ENCODE data around the gene FYN.

DNA sequence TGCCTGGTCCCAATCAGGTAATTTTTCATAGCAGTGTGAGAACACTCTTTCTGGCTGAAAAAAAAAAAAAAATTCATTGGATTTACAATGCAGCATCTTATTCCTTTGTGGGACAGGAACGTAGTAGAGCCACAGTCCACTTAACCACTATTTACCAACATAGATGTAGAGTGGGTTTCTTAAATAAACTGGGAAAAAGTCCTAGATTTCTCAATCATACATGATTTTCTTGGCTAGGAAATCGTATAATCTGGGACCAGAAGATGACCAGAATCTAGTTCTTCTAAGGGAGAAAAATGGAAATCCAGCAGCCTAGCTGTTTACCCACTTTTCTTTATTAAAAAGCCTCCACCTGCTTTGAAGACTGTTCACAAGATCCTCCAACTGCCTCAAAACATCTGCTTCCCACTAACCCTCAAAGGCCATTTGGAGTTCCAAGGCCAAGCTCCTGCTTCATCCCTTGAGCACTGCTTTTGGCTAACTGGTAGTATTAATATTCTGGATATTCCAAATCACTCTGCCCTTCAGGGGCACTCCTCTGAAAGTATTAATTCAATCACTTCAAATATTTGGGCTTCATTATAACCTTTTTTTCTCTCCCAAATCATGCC lies 70.4 kb downstream of the FYN start:
- TF ChIP-seq CEBPG (CRISPR knock-in tag; IDR thresholded peaks at IDR 0.05) (no peak), CEBPG (tag; conservative IDR thresholded peaks at IDR 0.05 in 1 of 2, IDR thresholded peaks at IDR 0.05 in 1 of 2) (no peak), ZNF589 (CRISPR knock-in tag; IDR thresholded peaks at IDR 0.05; ENCODE audit: low read depth) (no peak), POLR2A (conservative IDR thresholded peaks at IDR 0.05) (no peak)

All from K562 (cell line).